H1 (cell line): ENCODE results near the gene OBP2B. TPM values are rescaled to one million over a fixed set of nuclear protein-coding genes. Genes with fewer than 3 reads are reported as not detected.

Experiments
- CTCF ChIA-PET: fragments of 300-600 bp; sonication (Branson Sonifier 250); formaldehyde crosslinking; loops from one replicate; lab custom pipeline; 2021; ENCODE audit not compliant: partially characterized antibody; lab: Charles Lee
- POLR2A ChIA-PET: fragments of 300-600 bp; sonication (Branson Sonifier 250); formaldehyde crosslinking; loops from one replicate; lab custom pipeline; 2021; ENCODE audit warnings: inconsistent platforms; ENCODE audit not compliant: partially characterized antibody; lab: Charles Lee
- DNase-seq, 2 experiments: peaks; one replicate each; pipeline versions ENCODE4 v3.0.0 to v3.0.0-alpha.2; 2010 to 2022; ENCODE audit warnings: low spot score in 2 of 2, low read depth in 1 of 2, mixed read lengths in 1 of 2
- FAIRE-seq: peaks from 2 replicates; lab custom pipeline; 2011; peaks lifted over from hg19 to GRCh38; lab: Jason Lieb, UNC
- H2AFZ ChIP-seq: 2 replicates; pipeline ENCODE4 v1.8.1; 2012; ENCODE audit warnings: low read length, inconsistent platforms
- H2AK5ac ChIP-seq: 2 replicates; pipeline ENCODE4 v1.6.1; 2013; ENCODE audit warnings: low read depth, low read length
- H2BK120ac ChIP-seq: replicated peaks from 2 replicates; pipeline ENCODE3; 2013; ENCODE audit warnings: low read depth, low read length, inconsistent platforms
- H2BK12ac ChIP-seq: 2 replicates; pipeline ENCODE4 v1.6.1; 2013; ENCODE audit warnings: low read depth, low read length
- H2BK15ac ChIP-seq: 2 replicates; pipeline ENCODE4 v1.6.1; 2013; ENCODE audit warnings: low read length
- H2BK20ac ChIP-seq: 2 replicates; pipeline ENCODE4 v1.6.1; 2013; ENCODE audit warnings: low read length
- H2BK5ac ChIP-seq: 2 replicates; pipeline ENCODE4 v1.6.1; 2013; ENCODE audit warnings: low read depth, low read length
- H3K14ac ChIP-seq: 2 replicates; pipeline ENCODE4 v1.6.1; 2013; ENCODE audit warnings: inconsistent platforms; ENCODE audit not compliant: insufficient read length
- H3K18ac ChIP-seq: 2 replicates; pipeline ENCODE4 v1.6.1; 2013; ENCODE audit warnings: low read length; ENCODE audit errors: extremely low read depth
- H3K23ac ChIP-seq: 2 replicates; pipeline ENCODE4 v1.6.1; 2013; ENCODE audit warnings: inconsistent platforms; ENCODE audit not compliant: insufficient read length
- H3K23me2 ChIP-seq: 2 replicates; pipeline ENCODE4 v1.6.1; 2013; ENCODE audit warnings: low read depth, low read length
- H3K27ac ChIP-seq: 2 replicates; pipeline ENCODE4 v1.6.1; 2011; ENCODE audit warnings: low read depth, low read length, inconsistent platforms
- H3K27me3 ChIP-seq, 4 experiments: replicated peaks in 1 of 4; 1 replicate in 1 of 4; 2 replicates in 3 of 4; pipeline versions ENCODE4 v1.6.1 to v1.8.1; 2011 to 2013; ENCODE audit warnings: low read length in 3 of 4, mild to moderate bottlenecking in 3 of 4, inconsistent platforms in 2 of 4, mixed read lengths in 2 of 4, moderate library complexity in 1 of 4; ENCODE audit not compliant: control insufficient read depth in 3 of 4, insufficient read depth in 3 of 4; ENCODE audit errors: extremely low read depth in 1 of 4
- H3K36me3 ChIP-seq, 4 experiments: 2 replicates each; pipeline versions ENCODE4 v1.6.1 to v1.8.1; 2011 to 2013; ENCODE audit warnings: mild to moderate bottlenecking in 4 of 4, low read length in 3 of 4, moderate library complexity in 2 of 4, control low read depth in 1 of 4, inconsistent platforms in 1 of 4; ENCODE audit not compliant: insufficient read depth in 4 of 4, control insufficient read depth in 2 of 4
- H3K4ac ChIP-seq: replicated peaks from 2 replicates; pipeline ENCODE3; 2013; ENCODE audit warnings: low read length, low read depth, mixed read lengths, inconsistent platforms; ENCODE audit not compliant: insufficient read length
- H3K4me1 ChIP-seq, 4 experiments: replicated peaks in 1 of 4; 1 replicate in 1 of 4; 2 replicates in 3 of 4; pipeline versions ENCODE4 v1.6.1 to v1.8.1; 2011 to 2013; ENCODE audit warnings: low read length in 3 of 4, inconsistent platforms in 2 of 4, mixed read lengths in 1 of 4; ENCODE audit not compliant: insufficient read depth in 4 of 4, control insufficient read depth in 3 of 4
- H3K4me2 ChIP-seq, 2 experiments: 2 replicates each; pipeline versions ENCODE4 v1.6.1 to v1.8.1; 2011 to 2013; ENCODE audit warnings: low read depth in 2 of 2, low read length in 2 of 2, control low read depth in 1 of 2, inconsistent platforms in 1 of 2, mild to moderate bottlenecking in 1 of 2; ENCODE audit not compliant: insufficient read depth in 1 of 2
- H3K4me3 ChIP-seq, 4 experiments: fragments of 200-600, 300-600 bp in 1 of 4; sonication (generic), shearing (Covaris generic), sonication (Bioruptor Twin) in 1 of 4; 2 replicates each; pipeline versions ENCODE4 v1.5.1 to v1.8.1; 2011 to 2016; ENCODE audit warnings: low read length in 4 of 4, low read depth in 3 of 4, control low read depth in 2 of 4, inconsistent platforms in 2 of 4, mild to moderate bottlenecking in 2 of 4, mixed read lengths in 1 of 4, moderate library complexity in 1 of 4; ENCODE audit not compliant: insufficient read depth in 2 of 4; ENCODE audit errors: extremely low read depth in 1 of 4
- H3K56ac ChIP-seq: replicated peaks from 2 replicates; pipeline ENCODE3; 2013; ENCODE audit warnings: low read depth, mild to moderate bottlenecking, mixed read lengths, low read length, inconsistent platforms; ENCODE audit not compliant: insufficient read length
- H3K79me1 ChIP-seq: 2 replicates; pipeline ENCODE4 v1.6.1; 2013; ENCODE audit warnings: low read depth, low read length, control low read depth
- H3K79me2 ChIP-seq, 2 experiments: 2 replicates each; pipeline versions ENCODE4 v1.6.1 to v1.8.1; 2012 to 2013; ENCODE audit warnings: low read length in 2 of 2, mild to moderate bottlenecking in 2 of 2, inconsistent platforms in 1 of 2; ENCODE audit not compliant: insufficient read depth in 2 of 2, control insufficient read depth in 1 of 2
- H3K9ac ChIP-seq, 4 experiments: replicated peaks in 1 of 4; 1 replicate in 1 of 4; 2 replicates in 3 of 4; pipeline versions ENCODE4 v1.6.1 to v1.8.1; 2011 to 2013; ENCODE audit warnings: low read depth in 3 of 4, low read length in 3 of 4, control low read depth in 2 of 4, mild to moderate bottlenecking in 2 of 4, moderate library complexity in 2 of 4, inconsistent platforms in 1 of 4; ENCODE audit errors: extremely low read depth in 1 of 4
- H3K9me3 ChIP-seq, 2 experiments: 2 replicates each; pipeline versions ENCODE4 v1.6.1 to v1.8.1; 2012 to 2013; ENCODE audit warnings: mild to moderate bottlenecking in 2 of 2, moderate library complexity in 2 of 2, control low read depth in 1 of 2, inconsistent platforms in 1 of 2, low read depth in 1 of 2, low read length in 1 of 2, mixed read lengths in 1 of 2; ENCODE audit not compliant: insufficient read depth in 2 of 2
- H4K20me1 ChIP-seq, 2 experiments: replicated peaks in 1 of 2; 2 replicates each; pipeline versions ENCODE3 to v1.8.1; 2011 to 2013; ENCODE audit warnings: inconsistent platforms in 2 of 2, low read length in 2 of 2, mild to moderate bottlenecking in 1 of 2; ENCODE audit not compliant: insufficient read depth in 2 of 2, control insufficient read depth in 1 of 2
- H4K5ac ChIP-seq: 2 replicates; pipeline ENCODE4 v1.6.1; 2013; ENCODE audit warnings: low read length, low read depth, mixed read lengths, inconsistent platforms; ENCODE audit not compliant: insufficient read length
- H4K8ac ChIP-seq: 2 replicates; pipeline ENCODE4 v1.8.0; 2013; ENCODE audit warnings: mild to moderate bottlenecking, moderate library complexity, low read length, inconsistent platforms; ENCODE audit not compliant: insufficient read depth; ENCODE audit errors: extremely low read depth
- H4K91ac ChIP-seq: replicated peaks from 2 replicates; pipeline ENCODE3; 2013; ENCODE audit warnings: low read length, mixed read lengths, inconsistent platforms; ENCODE audit not compliant: insufficient read length
- ATF3 ChIP-seq: IDR thresholded peaks from 2 replicates; pipeline ENCODE4 v1.6.1; 2011; ENCODE audit warnings: low read depth, mild to moderate bottlenecking, low read length; ENCODE audit not compliant: insufficient read depth
- CHD1 ChIP-seq: IDR thresholded peaks from 2 replicates; pipeline ENCODE4 v1.6.1; 2012; ENCODE audit warnings: low read depth, low read length, improper control_type of control experiment
- EZH2 ChIP-seq: fragments of 200-600 bp; sonication (generic); IDR thresholded peaks from 2 replicates; pipeline ENCODE4 v1.7.1; 2012; ENCODE audit warnings: low read depth, mild to moderate bottlenecking, moderate library complexity, low read length, inconsistent platforms; ENCODE audit not compliant: severe bottlenecking
- HDAC6 ChIP-seq: IDR thresholded peaks from one replicate; pipeline ENCODE4 v1.7.1; 2012; ENCODE audit warnings: low read depth, mild to moderate bottlenecking, inconsistent platforms, low read length, moderate library complexity
- NANOG ChIP-seq: IDR thresholded peaks from 2 replicates; pipeline ENCODE4 v1.6.1; 2011; ENCODE audit warnings: low read length, low read depth, mild to moderate bottlenecking, inconsistent platforms; ENCODE audit not compliant: insufficient read depth, poor library complexity, severe bottlenecking
- PHF8 ChIP-seq: fragments of 200-600 bp; sonication (generic); conservative IDR thresholded peaks from 2 replicates; pipeline ENCODE4 v1.7.1; 2012; ENCODE audit warnings: low read depth, mild to moderate bottlenecking, inconsistent platforms, low read length, moderate library complexity
- POLR2AphosphoS5 ChIP-seq: IDR thresholded peaks from 2 replicates; pipeline ENCODE4 v1.6.1; 2011; ENCODE audit warnings: low read depth, low read length
- RAD21 ChIP-seq, 2 experiments: IDR thresholded peaks in 1 of 2; conservative IDR thresholded peaks in 1 of 2; 2 replicates each; pipeline ENCODE4 v1.6.1; 2011; ENCODE audit warnings: low read depth in 2 of 2, low read length in 2 of 2, improper control_type of control experiment in 1 of 2, inconsistent platforms in 1 of 2, mild to moderate bottlenecking in 1 of 2, moderate library complexity in 1 of 2
- SIRT6 ChIP-seq: IDR thresholded peaks from one replicate; pipeline ENCODE4 v1.7.1; 2012; ENCODE audit warnings: low read length, inconsistent platforms
- SIX5 ChIP-seq: IDR thresholded peaks from 2 replicates; pipeline ENCODE4 v1.6.1; 2011; ENCODE audit warnings: mild to moderate bottlenecking, low read depth, low read length
- TAF7 ChIP-seq: optimal IDR thresholded peaks from 2 replicates; pipeline ENCODE3; 2011; ENCODE audit warnings: low read depth, mild to moderate bottlenecking, inconsistent platforms, low read length, moderate library complexity, borderline replicate concordance
- YY1 ChIP-seq: IDR thresholded peaks from 2 replicates; pipeline ENCODE4 v1.6.1; 2011; ENCODE audit warnings: low read depth, mild to moderate bottlenecking, low read length
- WGBS, 2 experiments: shearing (Covaris generic) in 1 of 2; methylation state at CpG; one replicate each; pipeline versions ENCODE4 v1.1.6 to v1.1.7; 2013 to 2015; ENCODE audit warnings: low lambda C conversion rate in 2 of 2, mixed read lengths in 2 of 2, inconsistent platforms in 1 of 2, low coverage in 1 of 2, missing lambda C conversion rate in 1 of 2; ENCODE audit not compliant: insufficient replicate concordance in 2 of 2, insufficient coverage in 1 of 2, insufficient read length in 1 of 2; ENCODE audit errors: extremely low coverage in 1 of 2, missing lambda C conversion rate in 1 of 2; 5-methylcytosine and 5-hydroxymethylcytosine counted together
- polyA plus RNA-seq, 7 experiments: library from polyadenylated mRNA; depleted of rRNA in 3 of 7; stranded (reverse) in 5 of 7; unstranded in 2 of 7; fragments of >200 nt in 5 of 7; fragments of 200-250 nt in 2 of 7; gene quantifications; 1 replicate in 5 of 7; 2 replicates in 1 of 7; 4 replicates in 1 of 7; pipeline versions ENCODE4 v1.2.1 to v1.2.3, GENCODE V29; 2011 to 2013; ENCODE audit warnings: missing spikeins in 2 of 7, mixed read lengths in 2 of 7
- total RNA-seq: library from RNA; stranded (reverse); fragmentation: NEBNext Ultra II Directional; extraction: Animal tissue kit (Norgen Biotek cat#: 25700); gene quantifications from 2 replicates; pipeline ENCODE4 v1.2.1, GENCODE V29; 2021

OBP2B gene
- total and polyA plus RNA-seq, 2 of the 8 experiments (the other 6 are each of a cell fraction or from before 2014, with no cell fraction given), result not detected

DNA sequence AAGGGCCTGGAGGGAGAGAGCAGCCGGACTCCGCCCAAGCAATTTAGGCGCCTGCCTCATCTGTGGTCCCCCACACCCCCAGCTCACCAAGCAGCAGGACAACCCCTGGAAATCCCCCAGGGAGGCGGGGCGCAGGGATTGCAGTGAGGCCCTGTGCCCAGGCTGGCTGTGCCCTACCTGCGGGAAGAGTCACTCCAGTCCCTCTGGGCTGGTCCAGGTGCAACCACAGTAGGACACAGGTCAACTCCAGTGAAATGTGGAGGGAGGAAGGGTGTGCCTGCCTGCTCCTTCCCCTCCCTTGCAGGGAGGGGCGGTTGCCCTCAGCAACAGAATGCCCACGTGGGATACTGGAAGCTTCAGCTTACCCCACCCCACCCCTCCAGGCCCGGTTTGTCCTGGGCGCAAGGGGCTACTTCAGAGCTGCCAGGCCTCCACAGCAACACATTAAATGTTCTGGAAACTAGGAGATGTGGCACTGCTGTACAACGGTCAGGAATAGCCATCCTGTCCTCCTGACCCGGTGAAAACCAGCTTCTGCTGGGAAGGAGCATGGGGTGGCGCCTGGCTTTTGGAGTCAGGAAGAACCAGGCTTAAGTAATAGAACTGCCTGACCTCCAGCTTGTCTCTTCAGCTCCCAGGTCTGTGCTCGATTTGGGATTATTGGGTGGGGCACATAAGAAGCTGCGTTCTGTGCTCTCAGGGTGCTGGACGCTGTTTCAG, 43.4 kb upstream of the OBP2B start:
- no peak overlapping the region for H3K4me2 ChIP-seq
- H4K8ac ChIP-seq, result no peak overlapping the region
- H3K9ac ChIP-seq, result no peak overlapping the region
- CTCF ChIA-PET, result interaction anchor here (1.2 to 2.7 kb wide), 2 partner anchors 13 to 66 kb away, joined by 9 to 14 read pairs; no protein-coding TSS in a partner anchor
- H2AK5ac ChIP-seq, result no peak overlapping the region
- H3K4me3 ChIP-seq, result no peak overlapping the region
- H2BK5ac ChIP-seq, result no peak overlapping the region
- H2BK12ac ChIP-seq, result no peak overlapping the region
- no peaks in the 10 kb centered on the region for H4K20me1 ChIP-seq
- H3K79me1 ChIP-seq, result no peaks in the 10 kb centered on the region
- 73% methylated on average over 14 of the region's 16 CpGs; no CpG with 5 or more reads in 1 of the 2 experiments for WGBS, 2 experiments
- H2BK120ac ChIP-seq, result no peak overlapping the region
- no peak overlapping the region for H3K27ac ChIP-seq
- POLR2A ChIA-PET, result no interaction called here
- no peak overlapping the region for H3K14ac ChIP-seq
- H3K23ac ChIP-seq, result no peak overlapping the region
- H4K5ac ChIP-seq, result no peak overlapping the region
- H3K79me2 ChIP-seq, result no peaks in the 10 kb centered on the region
- no peaks in the 10 kb centered on the region for H3K9me3 ChIP-seq
- H3K56ac ChIP-seq, result no peak overlapping the region
- FAIRE-seq (no peak), DNase-seq (peak in 1 of 2 experiments; percentile 38)
- H3K18ac ChIP-seq, result no peak overlapping the region
- no peaks in the 10 kb centered on the region for H3K36me3 ChIP-seq
- no peak overlapping the region for H2AFZ ChIP-seq
- H4K91ac ChIP-seq, result no peak overlapping the region
- no peak overlapping the region for H2BK15ac ChIP-seq
- H2BK20ac ChIP-seq, result no peak overlapping the region
- H3K4ac ChIP-seq, result no peak overlapping the region
- peaks cover 0 to 5% (median 0%) of the 10 kb centered on the region in 4 experiments; a peak in 1 of 7 replicates for H3K4me1 ChIP-seq
- H3K27me3 ChIP-seq, result 0 out of 7 replicates have a peak, but pooled peaks cover 0 to 4% (median 0%) of the 10 kb centered on the region in 4 experiments
- peaks cover 8% of the 10 kb centered on the region; the same call in 1 of the 2 replicates for H3K23me2 ChIP-seq
- TF ChIP-seq RAD21 (IDR thresholded peaks at IDR 0.05 in 1 of 2, conservative IDR thresholded peaks at IDR 0.05 in 1 of 2; ENCODE audit: low read depth in 2 of 2, low read length in 2 of 2), result no peak
- no peak for TF ChIP-seq EZH2
- TF ChIP-seq CHD1, result no peak
- TF ChIP-seq SIRT6, result no peak
- no peak for TF ChIP-seq TAF7
- no peak for TF ChIP-seq POLR2AphosphoS5
- no peak for TF ChIP-seq SIX5
- no peak for TF ChIP-seq YY1
- TF ChIP-seq PHF8, result no peak
- TF ChIP-seq ATF3, result no peak
- TF ChIP-seq HDAC6, result no peak
- no peak for TF ChIP-seq NANOG
